ENCODE data around the gene MED31.

Gene MED31

GRCh38 chr17:6684460-6684783, 33.0 kb upstream of the MED31 start:
- in situ Hi-C loops (cut with MboI; ENCODE audit: low pct_unique_long_range_greater_than_20kb, low sequenced_read_pairs, unreplicated experiment) = no loop called here
- no peak for TF ChIP-seq CTCF (IDR thresholded peaks at IDR 0.05; ENCODE audit: extremely low read depth, insufficient read depth, missing control alignments)
- no peak for DNase-seq (ENCODE audit: low spot score)

GRCh38 chr17:6683730-6684459, 32.5 kb upstream of the MED31 start:
- TF ChIP-seq CTCF (IDR thresholded peaks at IDR 0.05; ENCODE audit: extremely low read depth, insufficient read depth, missing control alignments) = no peak
- in situ Hi-C loops (cut with MboI; ENCODE audit: low pct_unique_long_range_greater_than_20kb, low sequenced_read_pairs, unreplicated experiment) = no loop called here
- no peak for DNase-seq (ENCODE audit: low spot score)

- no peak for TF ChIP-seq CTCF (IDR thresholded peaks at IDR 0.05; ENCODE audit: extremely low read depth, insufficient read depth, missing control alignments)
- no peak for DNase-seq (ENCODE audit: low spot score)
- in situ Hi-C loops (cut with MboI; ENCODE audit: low pct_unique_long_range_greater_than_20kb, low sequenced_read_pairs, unreplicated experiment) = no loop called here
These were observed 31.8 kb upstream of the MED31 start for GRCh38 chr17:6683081-6683684.

GRCh38 chr17:6682339-6682738, 30.9 kb upstream of the MED31 start:
- no peak for TF ChIP-seq CTCF (IDR thresholded peaks at IDR 0.05; ENCODE audit: extremely low read depth, insufficient read depth, missing control alignments)
- in situ Hi-C loops (cut with MboI; ENCODE audit: low pct_unique_long_range_greater_than_20kb, low sequenced_read_pairs, unreplicated experiment) = no loop called here
- no peak for DNase-seq (ENCODE audit: low spot score)

- in situ Hi-C loops (cut with MboI; ENCODE audit: low pct_unique_long_range_greater_than_20kb, low sequenced_read_pairs, unreplicated experiment) = no loop called here
- no peak for TF ChIP-seq CTCF (IDR thresholded peaks at IDR 0.05; ENCODE audit: extremely low read depth, insufficient read depth, missing control alignments)
- DNase-seq (ENCODE audit: low spot score) = no peak
These were observed 30.3 kb upstream of the MED31 start for GRCh38 chr17:6681671-6682070.

- in situ Hi-C loops (cut with MboI; ENCODE audit: low pct_unique_long_range_greater_than_20kb, low sequenced_read_pairs, unreplicated experiment) = no loop called here
- TF ChIP-seq CTCF (IDR thresholded peaks at IDR 0.05; ENCODE audit: extremely low read depth, insufficient read depth, missing control alignments) = no peak
- DNase-seq (ENCODE audit: low spot score) = no peak
These were observed 29.8 kb upstream of the MED31 start for GRCh38 chr17:6681176-6681575.

Data from GM13977 (cell line).